Heart left ventricle (tissue), 13 donors: ENCODE data around the gene RAB24.

Source experiments
- CTCF ChIP-seq, 12 donors: fragments of 200-600 bp; sonication (generic) in 4 of 12; IDR thresholded peaks; one replicate each; pipeline versions ENCODE4 v1.5.0 to v1.8.0; 2018 to 2022; ENCODE audit warnings: antibody characterized with exemption in 12 of 12, mild to moderate bottlenecking in 5 of 12
- POLR2A ChIP-seq, 2 donors: fragments of 450-650 bp; IDR thresholded peaks; one replicate each; pipeline ENCODE4 v1.6.1; 2017; ENCODE audit warnings: antibody characterized with exemption in 2 of 2, mild to moderate bottlenecking in 2 of 2, moderate library complexity in 2 of 2
- donor health status: ischemic (EF 13 %, LVEDD 7.1; RV severe dilation, severe dysfunction).
- donor health status: DM: no; HTN: yes; CAD: no.
- donor health status: DM: no; HTN: no; CAD: no.
- donor health status: ischemic (EF 25% LVEDD 6.9; RV normal size, moderate dysfunction).
- donor health status: ischemic (EF 25% LVEDD 5.7; RV mildly dilated, moderate dysfunction).
- donor health status: ischemic (EF 35%, LVEDD 5.7; RV mildly dilated, moderate dysfunction).
- donor health status: nonischemic (EF 11% LVEDD 7.7; RV severe dilation, severe dysfunction).
- donor health status: DM: yes; HTN: yes; CAD: no.
- donor health status: PGD.
- donor health status: ischemic (EF 29% LVEDD 5.4; RV normal size, mild dysfunction).
- donor health status: nonischemic (EF 23%, LVEDD 6.1; RV moderate dilation, normal function).

GRCh38 chr5:177329883-177330282, 26.4 kb upstream of the RAB24 start:
- TF ChIP-seq CTCF (IDR thresholded peaks at IDR 0.05) (no peak), POLR2A (IDR thresholded peaks at IDR 0.05) (no peak)
